Measurements from ENCODE around the gene MPDZ. TPM values are rescaled to one million over a fixed set of nuclear protein-coding genes. Genes with fewer than 3 reads are reported as not detected.

MPDZ gene
- total RNA-seq, 4 donors from 2014 or later: 53.7 to 83.5 (median 62.8) TPM

DNA sequence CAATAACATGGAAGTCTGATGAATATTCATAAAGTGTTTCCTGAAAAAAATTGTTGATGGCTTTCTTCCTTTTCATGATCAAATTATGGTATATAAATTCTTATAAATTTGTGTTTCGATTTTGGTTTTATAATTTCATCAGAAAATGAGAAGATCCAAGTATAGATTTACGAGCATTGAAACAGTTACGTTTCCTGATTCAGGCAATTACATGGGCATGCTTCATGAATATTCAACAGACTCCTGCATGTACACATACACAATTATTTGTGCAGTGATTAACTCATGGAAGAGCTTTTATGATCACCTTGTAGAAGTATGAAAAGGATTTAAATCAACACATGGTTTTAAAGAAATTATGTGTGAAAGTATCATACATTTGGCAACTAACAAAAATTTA lies 136.7 kb downstream of the MPDZ start:
- TF ChIP-seq EP300 (IDR thresholded peaks at IDR 0.05) (no peak), POLR2A (IDR thresholded peaks at IDR 0.05) (no peak)
- TF ChIP-seq, protein P1, sequence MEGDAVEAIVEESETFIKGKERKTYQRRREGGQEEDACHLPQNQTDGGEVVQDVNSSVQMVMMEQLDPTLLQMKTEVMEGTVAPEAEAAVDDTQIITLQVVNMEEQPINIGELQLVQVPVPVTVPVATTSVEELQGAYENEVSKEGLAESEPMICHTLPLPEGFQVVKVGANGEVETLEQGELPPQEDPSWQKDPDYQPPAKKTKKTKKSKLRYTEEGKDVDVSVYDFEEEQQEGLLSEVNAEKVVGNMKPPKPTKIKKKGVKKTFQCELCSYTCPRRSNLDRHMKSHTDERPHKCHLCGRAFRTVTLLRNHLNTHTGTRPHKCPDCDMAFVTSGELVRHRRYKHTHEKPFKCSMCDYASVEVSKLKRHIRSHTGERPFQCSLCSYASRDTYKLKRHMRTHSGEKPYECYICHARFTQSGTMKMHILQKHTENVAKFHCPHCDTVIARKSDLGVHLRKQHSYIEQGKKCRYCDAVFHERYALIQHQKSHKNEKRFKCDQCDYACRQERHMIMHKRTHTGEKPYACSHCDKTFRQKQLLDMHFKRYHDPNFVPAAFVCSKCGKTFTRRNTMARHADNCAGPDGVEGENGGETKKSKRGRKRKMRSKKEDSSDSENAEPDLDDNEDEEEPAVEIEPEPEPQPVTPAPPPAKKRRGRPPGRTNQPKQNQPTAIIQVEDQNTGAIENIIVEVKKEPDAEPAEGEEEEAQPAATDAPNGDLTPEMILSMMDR (IDR thresholded peaks at IDR 0.05): no peak
- Histone ChIP-seq H3K9me3 (no peaks in the 10 kb centered on the region), H3K4me3 (no peak overlapping the region), H3K4me1 (peaks cover 0 to 57% (median 11%) of the 10 kb centered on the region in 4 donors), H3K36me3 (peaks cover 0 to 15% (median 0%) of the 10 kb centered on the region in 3 donors), H3K27me3 (no peaks in the 10 kb centered on the region), H3K27ac (no peak overlapping the region)
- DNase-seq (ENCODE audit: low spot score in 2 of 2): no peak
- WGBS, 2 donors: 85 to 90% methylated on average over 3 of the region's 3 CpGs

DNA sequence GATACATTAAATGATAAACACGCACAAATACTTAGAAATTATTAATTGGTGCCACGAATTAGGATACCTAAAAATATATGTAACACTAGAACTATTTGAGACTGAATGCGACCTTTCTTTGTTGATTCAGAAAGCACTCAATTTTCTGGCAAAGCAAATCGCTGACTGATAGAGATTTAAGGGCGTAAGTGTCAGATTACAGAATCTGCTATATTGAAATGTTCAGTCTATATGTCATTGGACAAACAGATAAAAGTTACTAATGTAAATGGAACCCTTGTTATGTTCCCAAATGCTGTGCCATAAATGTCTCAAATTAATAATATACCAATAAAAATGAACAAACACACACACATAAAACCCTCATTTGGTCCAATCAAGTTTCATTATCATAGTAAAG lies 137.9 kb downstream of the MPDZ start:
- H3K4me1 ChIP-seq: peaks cover 0 to 65% (median 11%) of the 10 kb centered on the region in 4 donors
- no peaks in the 10 kb centered on the region for H3K27me3 ChIP-seq
- no peak for DNase-seq (ENCODE audit: low spot score in 2 of 2)
- H3K4me3 ChIP-seq: no peak overlapping the region
- WGBS, 2 donors: 63 to 65% methylated on average over 5 of the region's 5 CpGs
- no peak for TF ChIP-seq EP300 (IDR thresholded peaks at IDR 0.05)
- no peak for TF ChIP-seq POLR2A (IDR thresholded peaks at IDR 0.05)
- TF ChIP-seq, protein P1 (IDR thresholded peaks at IDR 0.05): no peak
- H3K9me3 ChIP-seq: no peaks in the 10 kb centered on the region
- no peak overlapping the region for H3K27ac ChIP-seq
- H3K36me3 ChIP-seq: peaks cover 0 to 17% (median 0%) of the 10 kb centered on the region in 3 donors

DNA sequence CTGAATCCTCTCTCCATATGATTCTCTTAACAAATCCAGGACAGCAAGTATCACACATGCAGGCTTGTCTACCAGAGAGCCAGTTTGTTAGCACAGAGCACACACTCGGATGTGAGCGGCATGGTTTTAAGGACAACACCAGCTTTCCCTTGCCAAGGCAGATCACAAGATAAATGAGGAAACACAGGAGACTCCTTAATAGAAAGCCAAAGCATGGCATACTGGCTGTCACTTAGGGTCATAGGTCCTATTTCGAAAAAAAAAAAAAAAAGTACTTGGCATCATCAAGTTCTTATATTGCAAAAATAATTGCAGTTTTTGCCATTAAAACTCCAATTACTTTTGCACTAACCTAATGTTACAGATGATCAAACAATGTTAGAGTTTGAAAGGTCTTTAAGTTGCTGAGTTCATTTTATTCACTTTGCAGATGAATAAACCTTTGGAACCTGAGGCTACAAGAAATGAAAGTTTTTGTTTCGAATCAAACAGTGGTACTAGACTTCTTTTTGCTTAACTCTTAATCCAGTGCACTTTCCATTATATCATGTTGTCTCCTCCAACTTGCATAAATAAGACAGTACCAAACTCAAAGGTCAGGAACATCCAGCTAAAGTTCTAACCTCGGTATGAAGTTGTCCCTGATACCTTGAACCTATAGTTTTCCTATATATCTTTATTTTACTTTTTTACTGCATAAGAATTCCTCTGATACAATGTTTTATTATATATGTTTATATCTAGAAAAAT lies 138.5 kb downstream of the MPDZ start:
- Histone ChIP-seq H3K9me3 (no peaks in the 10 kb centered on the region), H3K27ac (peak overlapping the region in 2 of 4 donors; percentile 26 to 46), H3K4me3 (no peak overlapping the region), H3K36me3 (peaks cover 0 to 17% (median 0%) of the 10 kb centered on the region in 3 donors), H3K4me1 (peaks cover 0 to 65% (median 11%) of the 10 kb centered on the region in 4 donors), H3K27me3 (no peaks in the 10 kb centered on the region)
- WGBS, 2 donors: 54 to 60% methylated on average over 5 of the region's 5 CpGs
- DNase-seq (ENCODE audit: low spot score in 2 of 2): no peak
- no peak for TF ChIP-seq EP300 (IDR thresholded peaks at IDR 0.05)
- TF ChIP-seq, protein P1 (IDR thresholded peaks at IDR 0.05): no peak
- TF ChIP-seq POLR2A (IDR thresholded peaks at IDR 0.05): no peak

DNA sequence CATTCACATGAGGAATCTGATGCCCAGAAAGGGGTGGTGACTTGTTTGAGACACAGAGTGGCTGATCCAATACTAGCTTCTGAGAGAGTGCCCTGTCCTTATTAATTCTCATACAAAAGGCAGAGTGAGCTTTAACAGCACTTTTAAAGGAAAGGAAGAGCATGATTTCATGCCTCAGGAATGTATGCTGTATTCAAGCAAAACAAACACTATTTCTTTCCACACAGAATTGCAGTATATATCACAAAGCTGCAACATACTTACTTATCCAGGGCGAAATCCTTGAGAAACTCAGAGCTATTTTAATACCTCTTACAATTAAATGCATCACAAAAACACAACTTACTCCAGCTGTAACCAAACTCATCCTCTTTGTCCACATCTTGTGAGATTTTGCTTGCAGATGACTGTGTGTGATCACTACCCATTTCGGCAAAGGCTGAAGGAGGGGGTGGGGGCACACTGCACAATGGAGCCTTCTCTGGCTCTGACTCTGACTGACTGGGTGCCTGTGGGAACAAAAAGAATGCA lies 139.8 kb downstream of the MPDZ start:
- 16% methylated on average over 2 of the region's 2 CpGs for WGBS, 2 donors
- peaks cover 0 to 55% (median 6%) of the 10 kb centered on the region in 4 donors for H3K4me1 ChIP-seq
- TF ChIP-seq, protein P1 (IDR thresholded peaks at IDR 0.05): no peak
- TF ChIP-seq EP300 (IDR thresholded peaks at IDR 0.05) (no peak), POLR2A (IDR thresholded peaks at IDR 0.05) (no peak)
- no peak overlapping the region for H3K4me3 ChIP-seq
- no peak for DNase-seq (ENCODE audit: low spot score in 2 of 2)
- no peaks in the 10 kb centered on the region for H3K27me3 ChIP-seq
- H3K36me3 ChIP-seq: peaks cover 0 to 30% (median 0%) of the 10 kb centered on the region in 3 donors
- peak overlapping the region in 2 of 4 donors; percentile 51 to 66 for H3K27ac ChIP-seq
- H3K9me3 ChIP-seq: no peaks in the 10 kb centered on the region

DNA sequence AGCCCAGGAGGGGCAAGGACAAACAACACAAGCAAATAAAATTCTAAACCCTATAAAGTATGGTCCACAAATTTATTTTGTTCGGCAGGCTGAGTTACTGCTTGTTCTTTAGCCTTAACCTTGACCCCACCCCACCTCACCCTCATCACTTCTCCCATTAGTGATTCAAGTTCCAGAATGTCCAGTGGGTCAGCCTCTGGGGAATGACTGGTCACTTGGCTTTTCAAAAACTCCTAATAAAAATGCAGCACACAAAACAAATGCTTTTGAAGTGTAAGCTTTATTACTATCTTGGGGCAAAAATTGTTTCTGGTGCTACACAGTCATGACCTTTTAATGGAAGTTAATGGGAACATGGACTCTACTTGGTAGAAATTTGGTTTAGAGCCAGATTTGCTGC lies 142.1 kb downstream of the MPDZ start:
- Histone ChIP-seq H3K9me3 (no peaks in the 10 kb centered on the region), H3K36me3 (peaks cover 0 to 39% (median 0%) of the 10 kb centered on the region in 3 donors), H3K4me1 (peaks cover 0 to 39% (median 5%) of the 10 kb centered on the region in 4 donors), H3K4me3 (no peak overlapping the region), H3K27ac (no peak overlapping the region), H3K27me3 (no peaks in the 10 kb centered on the region)
- WGBS, 2 donors: 15 to 23% methylated on average over 1 of the region's 1 CpG
- DNase-seq (ENCODE audit: low spot score in 2 of 2): no peak
- TF ChIP-seq EP300 (IDR thresholded peaks at IDR 0.05): no peak
- TF ChIP-seq POLR2A (IDR thresholded peaks at IDR 0.05): no peak
- TF ChIP-seq, protein P1 (IDR thresholded peaks at IDR 0.05): no peak
